NCI-H446 (cell line): Measurements from ENCODE around the gene PKP4.

Experiments
- DNase-seq, 2 experiments: peaks; one replicate each; lab custom pipeline; 2025; lab: John Stamatoyannopoulos, UW

PKP4 gene

DNA sequence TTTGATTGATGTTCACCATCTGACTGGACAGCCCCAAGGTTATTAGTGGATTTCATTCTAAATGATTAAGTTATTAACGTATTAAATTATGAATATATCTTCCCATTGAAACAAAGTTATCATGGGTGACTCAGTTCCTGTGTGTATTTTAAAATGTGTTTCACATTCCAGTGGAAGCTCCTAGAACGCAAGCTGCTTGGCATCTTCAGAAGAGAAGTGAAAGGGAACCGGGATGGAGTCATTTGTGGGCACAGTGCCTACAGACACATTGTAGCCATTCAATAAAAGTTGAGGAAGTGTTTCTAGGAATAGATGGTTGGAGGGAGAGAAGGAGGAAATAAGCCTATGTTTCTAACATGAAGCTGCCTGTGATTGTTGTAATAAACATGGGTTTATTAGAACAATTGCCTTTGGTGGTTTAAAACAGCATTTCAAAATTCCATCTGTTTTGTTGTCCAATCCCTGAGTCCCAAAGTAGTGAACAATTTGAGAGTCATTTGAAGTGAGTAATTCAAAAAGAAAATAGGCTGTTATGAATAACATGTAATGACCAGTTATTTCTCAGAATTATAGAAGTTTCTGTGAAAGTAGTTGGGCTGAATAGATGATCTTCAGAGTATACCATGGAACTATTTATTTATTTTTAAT is 143.5 kb downstream of the PKP4 start:
- no peak for DNase-seq

DNA sequence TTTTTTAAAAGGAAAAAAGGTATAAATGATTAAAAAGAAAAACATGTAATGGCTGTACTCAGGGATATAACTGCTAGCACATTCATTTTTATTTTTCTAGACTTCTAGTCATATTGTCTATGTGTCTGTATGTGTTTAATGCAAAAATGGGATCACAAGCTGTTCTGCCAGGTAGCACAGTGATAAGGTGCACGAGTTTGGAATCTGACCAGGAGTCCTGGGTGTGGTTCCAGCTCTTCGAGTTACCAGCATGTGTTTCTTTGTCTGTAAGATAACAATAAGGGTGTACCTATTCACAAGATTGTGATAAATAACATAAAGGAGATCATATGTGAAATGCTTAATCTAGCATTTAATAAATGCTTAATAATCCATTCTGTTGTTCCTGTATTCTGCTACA is 145.3 kb downstream of the PKP4 start:
- no peak for DNase-seq

DNA sequence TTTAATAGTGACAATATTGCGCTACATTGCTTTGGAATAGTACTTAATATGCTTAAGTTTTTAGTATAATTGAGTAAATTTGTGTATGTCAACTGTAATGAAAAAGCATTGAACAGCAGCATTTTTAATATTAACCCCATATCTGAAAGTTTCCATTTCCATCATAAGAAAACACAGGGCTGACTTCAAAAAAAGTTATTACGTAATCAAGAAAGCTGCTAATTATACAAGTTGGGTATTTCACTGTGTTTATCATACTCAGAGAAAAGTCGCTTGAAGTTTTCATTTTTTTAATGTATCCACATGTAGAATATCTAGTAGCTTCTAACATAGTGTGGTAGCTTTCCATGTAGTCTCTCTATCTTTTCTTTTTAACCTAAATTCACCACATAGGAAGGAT is 146.5 kb downstream of the PKP4 start:
- DNase-seq, result no peak

DNA sequence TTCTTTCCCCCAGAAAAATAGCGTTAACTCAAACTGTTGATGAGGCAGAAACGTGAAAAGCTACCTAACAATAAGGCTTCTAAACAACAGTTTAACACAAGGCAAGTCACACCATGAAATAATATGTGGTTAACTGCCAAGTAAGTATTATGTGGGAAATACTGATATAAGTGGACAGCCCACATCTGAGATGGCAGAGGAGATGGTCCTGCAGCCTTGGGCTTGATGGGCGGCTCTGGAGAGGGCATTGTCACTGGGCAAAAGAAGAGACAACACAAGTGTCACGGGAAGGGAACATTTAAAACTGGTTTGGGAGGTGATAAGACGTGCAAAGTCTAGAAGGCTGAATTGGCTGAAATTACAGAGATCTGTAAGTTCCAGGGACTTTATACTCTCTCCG is 147.2 kb downstream of the PKP4 start:
- no peak for DNase-seq

DNA sequence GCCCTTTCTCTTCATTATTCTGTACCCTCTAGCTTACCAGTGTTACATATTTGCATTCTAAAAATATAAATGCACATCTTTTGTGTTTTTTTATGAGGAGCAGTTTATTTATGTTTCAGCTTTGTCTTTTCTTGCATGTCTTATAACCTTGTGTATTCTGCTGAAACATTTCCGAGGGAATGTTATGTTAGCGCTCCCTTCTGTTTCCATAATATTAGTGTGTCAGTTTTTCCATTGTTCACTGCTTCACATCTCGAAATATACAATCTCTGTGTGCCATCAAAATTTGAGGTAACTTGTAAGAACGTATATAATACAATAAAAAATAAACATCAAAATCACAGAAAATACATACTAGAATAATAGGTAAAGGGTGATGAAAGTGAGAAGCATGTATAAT is 153.3 kb downstream of the PKP4 start:
- DNase-seq, result no peak

DNA sequence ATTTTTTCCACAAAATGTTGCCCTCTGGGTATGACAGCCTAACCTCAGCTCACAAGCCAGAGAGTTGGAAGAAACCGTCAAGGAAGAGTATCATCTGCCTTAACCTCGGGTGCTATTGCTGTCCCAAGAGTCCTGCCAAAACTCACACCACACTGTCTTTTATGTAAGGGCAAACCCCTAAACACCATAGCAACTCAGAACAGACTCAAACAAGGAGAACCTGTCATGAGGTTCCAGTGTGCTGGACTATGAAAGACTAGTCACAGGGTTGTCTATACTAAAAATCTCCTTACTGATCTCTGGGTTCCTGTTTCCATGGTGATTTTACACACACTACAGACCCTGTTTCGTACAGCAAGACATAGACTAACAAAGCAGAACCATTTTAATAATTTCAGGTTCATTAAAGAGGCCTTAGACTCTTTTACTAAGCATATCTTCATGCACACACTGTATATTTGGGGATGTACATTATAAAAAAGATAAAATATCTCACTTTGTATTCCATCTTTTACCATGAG is 159.8 kb downstream of the PKP4 start:
- no peak for DNase-seq

DNA sequence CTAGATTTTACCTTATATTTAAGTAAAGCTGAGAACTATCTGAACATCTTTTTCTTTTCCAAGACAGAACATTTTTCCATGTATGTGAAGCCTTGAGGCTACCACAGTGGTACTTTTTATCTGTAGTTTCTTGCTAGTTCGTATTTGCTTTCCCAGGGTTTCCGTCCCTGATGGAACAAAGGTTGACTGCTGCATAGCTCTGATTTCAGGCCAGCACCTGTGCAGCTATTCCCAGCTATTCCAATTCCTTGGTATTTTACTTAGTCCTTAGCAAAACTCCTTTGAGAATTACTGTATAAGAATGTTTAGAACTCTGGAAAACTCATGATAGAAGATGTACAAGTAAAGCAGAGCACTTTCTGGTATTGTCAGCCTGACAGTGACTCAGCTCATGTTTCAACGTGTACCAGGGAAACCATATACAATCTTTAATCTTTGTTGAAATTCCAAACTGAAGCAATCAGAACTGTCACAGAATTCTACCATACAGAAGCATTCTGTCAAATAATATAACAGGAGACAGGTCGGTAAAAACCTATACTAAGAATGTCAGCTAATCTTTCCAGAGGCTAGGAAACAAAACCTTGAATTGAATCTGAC is 162.2 kb downstream of the PKP4 start:
- DNase-seq, result no peak

DNA sequence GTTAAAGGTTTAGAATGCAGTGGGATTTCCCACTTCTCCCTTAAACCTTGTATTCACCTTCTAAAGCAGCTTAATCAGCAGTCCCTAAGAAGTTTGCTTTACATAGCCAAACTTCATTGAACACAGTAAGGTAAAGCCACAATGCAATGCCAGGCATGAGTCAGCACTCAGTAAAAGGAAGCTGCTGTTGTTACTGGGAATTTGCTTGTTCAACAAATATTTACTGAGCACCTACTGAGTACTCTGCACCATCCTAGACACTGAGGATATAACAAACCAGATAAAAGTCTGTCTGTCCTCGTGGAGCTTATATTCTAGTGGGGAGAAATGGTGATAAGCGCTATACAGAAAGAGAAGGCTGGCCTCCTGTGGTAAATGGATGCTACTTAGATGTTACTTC is 162.7 kb downstream of the PKP4 start:
- no peak for DNase-seq

DNA sequence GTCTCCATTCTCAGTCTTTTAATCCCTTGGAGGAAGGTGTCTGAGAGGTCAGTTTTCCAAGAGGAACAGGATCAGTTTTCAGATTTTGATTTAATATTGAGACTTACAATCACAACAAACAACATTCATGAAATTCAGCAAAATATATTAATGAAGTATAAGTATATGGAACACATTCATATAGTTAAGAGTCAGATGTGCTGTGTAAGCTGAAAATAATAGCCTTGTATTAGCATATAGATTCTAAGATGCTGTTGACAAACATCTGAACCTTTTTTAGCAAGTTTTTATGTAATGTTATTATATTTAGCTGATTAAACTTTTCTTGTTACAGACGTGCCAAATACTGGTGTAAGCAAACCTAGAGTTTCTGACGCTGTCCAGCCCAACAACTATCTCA is 163.9 kb downstream of the PKP4 start:
- DNase-seq, result no peak

DNA sequence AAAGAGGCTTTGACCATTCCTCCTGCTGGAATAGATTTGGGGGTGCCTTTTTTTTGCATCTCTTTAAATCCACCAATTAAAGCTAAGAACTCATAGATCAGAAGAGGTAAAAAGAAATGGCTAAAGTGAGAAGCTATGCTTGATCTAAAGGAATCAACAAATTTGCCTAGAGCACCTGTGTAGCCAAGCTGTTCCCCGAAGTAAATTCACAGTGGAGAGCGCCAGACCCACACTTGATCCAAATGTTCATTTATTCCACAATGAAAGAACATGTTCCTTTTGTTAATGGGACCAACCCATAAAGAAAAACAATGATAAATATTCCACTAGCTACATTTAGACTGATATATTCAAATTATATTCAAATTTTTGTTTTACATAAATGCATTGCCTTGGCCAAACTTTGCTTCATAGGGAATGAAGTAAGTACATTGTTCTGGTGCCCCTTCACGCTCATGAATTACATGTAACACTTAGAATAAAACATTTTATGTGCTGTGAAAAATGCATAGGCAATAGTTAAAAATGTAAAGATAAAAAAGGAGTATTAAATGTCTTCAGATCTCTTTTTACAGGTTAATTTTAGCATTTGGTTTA is 167.4 kb downstream of the PKP4 start:
- DNase-seq, result no peak

DNA sequence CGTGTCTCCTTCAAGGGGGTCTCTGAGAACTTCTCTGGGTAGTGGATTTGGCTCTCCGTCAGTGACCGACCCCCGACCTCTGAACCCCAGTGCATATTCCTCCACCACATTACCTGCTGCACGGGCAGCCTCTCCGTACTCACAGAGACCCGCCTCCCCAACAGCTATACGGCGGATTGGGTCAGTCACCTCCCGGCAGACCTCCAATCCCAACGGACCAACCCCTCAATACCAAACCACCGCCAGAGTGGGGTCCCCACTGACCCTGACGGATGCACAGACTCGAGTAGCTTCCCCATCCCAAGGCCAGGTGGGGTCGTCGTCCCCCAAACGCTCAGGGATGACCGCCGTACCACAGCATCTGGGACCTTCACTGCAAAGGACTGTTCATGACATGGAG is 168.2 kb downstream of the PKP4 start:
- DNase-seq, result no peak

DNA sequence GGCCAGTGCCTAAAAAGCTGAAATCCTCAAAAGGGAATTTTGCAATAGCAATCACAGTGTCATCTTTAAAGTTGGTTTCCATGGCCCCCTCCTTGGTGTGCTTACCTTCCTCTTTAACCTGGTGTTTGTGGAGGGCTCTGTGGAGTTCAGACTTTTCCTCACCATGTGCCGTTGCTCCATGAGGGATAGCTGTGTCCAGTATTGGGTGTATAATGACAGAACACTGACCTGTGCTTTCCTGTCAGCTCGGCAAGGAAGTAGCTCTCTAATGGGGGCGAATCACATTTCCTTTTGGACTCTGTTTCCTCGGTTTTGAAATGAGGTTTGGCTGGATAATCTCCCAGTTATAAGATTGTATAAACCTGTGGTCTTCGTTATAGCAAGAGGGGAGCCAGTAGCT is 172.4 kb downstream of the PKP4 start:
- no peak for DNase-seq

DNA sequence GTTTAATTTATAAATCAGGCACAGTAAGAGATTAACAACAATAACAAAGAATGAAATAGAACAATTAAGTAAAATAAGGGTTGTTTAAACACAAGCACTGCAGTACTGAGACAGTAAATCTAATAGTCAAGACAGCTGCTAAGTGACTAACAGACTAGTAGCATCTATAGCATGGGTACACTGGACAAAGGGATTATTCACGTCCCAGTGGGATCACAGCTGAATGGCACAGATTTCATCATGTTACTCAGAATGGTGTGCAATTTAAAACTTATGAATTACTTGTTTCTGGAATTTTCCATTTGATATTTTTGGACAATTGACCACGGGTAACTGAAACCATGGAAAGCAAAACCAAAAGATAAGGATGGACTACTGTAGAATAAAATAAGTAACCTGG is 176.5 kb downstream of the PKP4 start:
- no peak for DNase-seq

DNA sequence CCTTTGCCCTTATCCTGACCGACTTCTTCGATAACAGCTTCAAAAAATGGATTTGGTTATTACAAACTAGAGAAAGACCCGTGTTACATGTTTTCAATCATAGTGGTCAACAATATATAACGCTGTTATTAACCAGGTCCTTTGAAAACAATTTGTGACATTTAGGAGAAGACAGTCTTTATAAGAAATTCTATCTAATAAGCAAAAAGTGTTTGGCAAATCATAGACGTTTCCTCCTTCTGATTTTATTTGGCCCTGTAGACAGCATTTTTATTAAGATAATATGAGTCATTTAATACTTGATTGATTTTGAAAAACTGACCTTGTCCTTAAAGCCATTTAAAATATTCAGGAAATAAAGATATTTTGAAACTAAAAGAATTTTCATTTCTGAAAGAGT is 177.9 kb downstream of the PKP4 start:
- DNase-seq, result no peak

DNA sequence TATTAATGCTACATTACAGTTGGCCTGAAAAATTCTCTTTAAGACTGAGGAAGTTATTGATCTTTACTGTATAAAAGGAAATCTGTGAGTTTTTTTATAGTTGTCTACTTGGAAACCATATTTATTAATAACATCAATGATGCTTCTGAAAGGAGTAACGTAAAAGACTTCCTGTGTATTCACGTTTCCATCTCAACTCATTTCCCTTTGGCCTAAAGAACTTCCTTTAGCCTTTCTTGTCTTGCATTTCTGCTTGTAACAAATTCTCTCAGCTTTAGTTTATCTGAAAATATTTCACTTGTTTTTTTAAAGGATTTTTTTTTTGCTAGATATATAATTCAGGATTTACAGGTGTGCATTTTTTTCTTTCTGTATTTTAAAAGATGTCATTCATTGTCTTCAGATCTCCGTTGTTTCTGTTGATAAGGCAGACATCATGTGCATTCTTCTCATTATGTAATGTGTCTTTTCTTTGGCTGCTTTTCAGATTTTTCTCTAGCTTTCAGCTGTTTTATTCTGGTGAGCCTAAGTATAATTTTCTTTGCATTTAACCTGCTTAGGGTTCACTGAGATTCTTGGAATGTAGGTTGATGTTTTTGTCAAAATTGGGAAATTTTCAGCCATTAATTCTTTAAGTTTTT is 179.3 kb downstream of the PKP4 start:
- DNase-seq, result no peak

DNA sequence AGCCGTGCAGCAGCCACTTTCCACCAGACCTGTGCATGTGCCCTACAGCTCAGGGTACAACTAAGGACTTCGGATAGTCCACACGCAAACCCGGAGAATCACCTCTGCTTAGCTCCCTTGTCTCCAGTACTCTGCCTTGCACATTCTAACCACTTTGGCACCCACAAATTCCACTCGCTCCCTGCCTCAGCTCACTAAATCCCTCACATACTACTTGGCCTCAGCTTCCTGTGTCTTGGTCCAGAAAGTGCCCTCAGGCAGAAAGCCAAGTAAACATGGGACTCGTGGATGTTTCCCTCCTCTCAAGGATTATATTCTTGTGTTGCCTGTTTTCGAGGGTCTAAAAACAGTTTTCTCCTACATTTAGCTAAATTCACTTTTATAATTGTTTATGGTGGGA is 180.6 kb downstream of the PKP4 start:
- DNase-seq, result no peak

DNA sequence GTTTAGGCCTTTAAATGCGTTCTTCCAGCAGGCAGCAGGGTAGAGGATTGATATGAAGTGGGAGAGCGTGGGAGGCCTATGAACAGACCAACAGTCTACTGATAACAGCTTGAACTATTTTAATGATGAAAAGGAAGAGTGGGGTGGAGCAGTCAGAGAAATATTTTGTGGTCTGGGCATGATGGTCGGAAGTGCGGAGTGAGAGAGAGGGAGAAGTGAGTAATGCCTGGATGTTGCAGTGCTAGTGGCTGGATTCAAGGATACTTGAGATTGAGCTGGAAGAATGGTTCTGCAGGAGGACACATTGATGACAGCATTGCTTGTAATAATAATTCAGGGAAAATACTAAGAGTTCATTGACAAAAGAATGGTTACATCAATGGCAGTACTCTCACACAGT is 187.4 kb downstream of the PKP4 start:
- DNase-seq, result no peak

DNA sequence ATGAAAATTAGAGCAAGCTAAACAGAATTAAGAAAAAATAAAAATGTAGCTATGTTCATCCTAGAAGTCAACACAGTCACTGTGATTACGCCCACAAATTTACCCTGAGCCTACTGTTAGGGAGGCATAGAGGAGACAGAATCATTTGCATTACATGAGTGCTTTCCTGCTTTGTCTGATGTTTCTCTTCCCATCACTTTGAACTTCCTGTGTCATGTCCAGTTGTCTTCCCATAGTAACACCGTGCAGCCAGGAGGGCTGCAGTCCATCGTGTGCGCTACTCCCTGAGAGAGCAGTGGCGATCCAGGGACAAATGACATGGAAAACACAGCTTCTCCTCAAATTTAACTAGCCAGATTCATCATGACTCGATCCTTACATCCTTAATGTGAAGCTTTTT is 188.5 kb downstream of the PKP4 start:
- no peak for DNase-seq

DNA sequence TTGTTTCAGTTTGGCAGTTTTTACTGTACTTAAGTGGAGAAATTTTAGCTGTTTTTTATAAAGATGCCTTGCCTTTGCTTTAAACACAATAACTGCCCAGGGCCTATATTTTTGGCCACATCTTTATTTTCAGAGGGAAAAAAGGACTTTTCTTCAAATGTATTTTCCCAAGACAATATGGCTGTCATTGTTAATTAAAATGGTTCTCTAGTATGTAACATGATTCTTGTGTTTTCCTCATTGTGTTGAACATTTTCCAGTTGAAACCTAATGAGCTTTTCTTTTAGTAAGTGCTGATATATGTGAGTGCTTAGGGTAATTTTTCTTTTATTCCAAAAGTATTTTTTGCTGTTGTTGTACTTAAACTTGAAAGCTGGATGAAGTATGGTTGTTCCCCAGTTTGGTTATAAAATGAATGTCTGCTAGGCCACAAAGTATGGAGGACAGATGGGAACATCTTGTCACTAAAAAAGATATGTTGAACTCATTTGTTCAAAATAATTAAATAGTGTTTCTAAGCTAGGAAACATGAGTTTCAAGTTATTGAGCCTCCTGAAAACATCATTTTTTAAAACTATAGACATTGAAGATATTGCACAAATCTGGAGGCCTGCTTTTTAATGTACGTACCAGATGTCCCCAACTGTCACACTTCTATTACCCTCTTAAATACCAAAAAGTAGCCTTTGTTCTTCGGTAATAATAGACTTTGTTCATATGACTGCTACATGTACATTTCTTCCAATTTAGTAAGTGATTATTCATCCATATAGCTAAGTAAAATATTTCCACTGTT is 190.9 kb downstream of the PKP4 start:
- no peak for DNase-seq

DNA sequence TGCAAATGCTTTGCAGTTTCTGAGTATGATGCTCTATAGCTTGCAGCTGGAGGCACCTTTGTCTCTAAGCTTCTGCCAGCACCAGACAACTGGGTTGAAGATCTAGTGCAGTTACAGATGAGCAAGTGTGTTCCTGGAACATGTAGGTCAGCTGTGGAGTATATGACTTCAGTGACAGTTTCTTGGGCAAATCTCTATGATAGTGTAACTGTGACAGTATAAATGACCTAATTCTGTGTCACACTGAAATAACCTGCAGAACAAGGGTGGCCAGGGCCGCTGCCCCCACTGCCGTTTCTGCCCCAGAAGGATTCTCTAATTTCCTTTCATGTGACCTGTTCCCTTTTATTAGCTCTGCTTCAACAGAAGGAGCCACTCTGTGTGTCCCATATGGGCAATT is 193.1 kb downstream of the PKP4 start:
- no peak for DNase-seq

DNA sequence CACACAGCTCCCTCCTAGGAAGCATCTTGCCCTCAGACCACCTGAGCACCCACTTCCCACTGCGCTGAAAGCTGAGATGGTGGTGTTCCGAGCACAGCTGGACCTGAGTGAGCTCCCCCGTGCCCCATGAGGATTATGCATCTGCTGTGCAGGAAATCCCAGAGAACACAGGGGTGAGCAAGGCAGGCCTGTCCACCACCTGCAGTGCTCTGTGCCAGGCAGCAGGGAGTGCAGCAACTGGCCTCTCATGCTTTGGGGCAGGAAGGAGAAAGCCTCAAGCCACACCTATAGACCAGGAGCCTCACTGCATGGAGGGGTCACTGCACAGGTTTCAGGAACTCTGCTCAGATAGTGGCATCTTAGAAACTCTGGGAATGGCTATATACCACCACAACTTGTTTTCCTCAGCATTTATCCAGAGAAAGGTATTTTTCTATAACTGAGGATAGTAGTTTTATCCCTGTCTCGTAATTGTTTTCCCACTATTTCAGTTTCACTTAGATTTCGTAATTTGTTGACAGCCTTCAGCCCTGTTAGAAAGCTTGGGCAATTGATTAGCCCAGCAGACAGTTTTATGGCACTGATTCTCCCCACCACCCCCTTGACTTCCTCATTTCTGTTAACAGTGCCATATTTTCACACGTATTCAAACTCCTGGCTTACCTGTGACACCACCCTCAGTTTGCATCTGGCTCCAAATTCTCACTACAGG is 194.1 kb downstream of the PKP4 start:
- no peak for DNase-seq
